RKO (cell line): ENCODE results near the gene CACNB2.

ENCODE experiments used
- DNase-seq: peaks from one replicate; pipeline ENCODE4 v3.0.0-alpha.2; 2016; ENCODE audit warnings: low spot score

CACNB2 gene

DNA sequence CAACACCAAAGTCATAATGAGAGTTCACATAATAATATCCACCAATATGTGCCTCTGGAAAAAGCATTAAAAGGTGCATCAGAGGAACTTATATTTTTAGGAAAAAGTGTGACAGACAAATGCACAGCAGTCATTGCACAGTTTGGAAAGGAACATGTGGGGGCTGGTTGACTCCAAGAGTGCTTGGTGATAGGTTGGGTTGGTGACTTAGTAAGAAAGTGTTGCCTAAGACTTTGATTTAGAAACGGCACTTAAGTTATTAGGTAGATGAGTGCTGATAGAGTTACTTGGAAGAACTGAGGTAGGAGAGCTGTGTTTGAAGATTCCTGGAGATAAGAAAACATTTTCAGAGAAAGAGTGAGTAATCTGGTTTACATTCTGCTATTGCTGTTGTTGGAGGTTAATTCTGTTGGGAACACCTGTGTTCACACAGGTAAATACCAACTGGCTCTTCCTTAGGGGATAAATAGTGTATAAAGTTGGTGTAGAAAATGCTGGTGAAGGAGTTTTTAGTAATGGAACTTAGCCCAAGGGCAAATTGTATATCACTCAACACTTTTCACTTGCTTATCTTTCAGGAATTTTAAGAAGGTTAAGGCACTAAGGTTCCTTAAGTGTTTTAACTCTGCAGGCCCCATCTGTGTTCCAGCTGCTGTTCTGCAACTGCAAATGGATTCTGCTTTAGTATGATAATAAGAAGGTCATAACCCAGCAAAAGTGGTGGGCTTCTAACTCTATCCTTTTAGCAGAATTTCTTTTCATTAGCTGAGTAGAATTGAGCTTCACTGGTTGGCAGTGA, 315.1 kb downstream of the CACNB2 start:
- DNase-seq = no peak

DNA sequence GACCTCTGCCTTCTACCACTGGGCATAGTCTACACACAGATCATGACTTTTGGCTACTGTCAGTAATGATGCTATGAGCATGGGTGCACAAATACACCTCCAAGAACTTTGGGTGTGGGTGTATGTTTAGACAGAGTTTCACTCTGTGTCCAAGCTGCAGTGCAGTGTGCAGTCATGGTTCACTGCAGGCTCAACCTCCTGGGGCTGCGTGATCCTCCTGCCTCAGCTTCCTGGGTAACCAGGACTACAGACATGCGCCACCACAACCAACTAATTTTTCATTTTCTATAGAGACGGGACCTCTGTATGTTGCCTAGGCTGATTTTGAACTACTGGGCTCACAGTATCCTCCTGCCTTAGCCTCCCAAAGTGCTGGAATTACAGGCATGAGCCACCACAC, 316.8 kb downstream of the CACNB2 start:
- no peak for DNase-seq

DNA sequence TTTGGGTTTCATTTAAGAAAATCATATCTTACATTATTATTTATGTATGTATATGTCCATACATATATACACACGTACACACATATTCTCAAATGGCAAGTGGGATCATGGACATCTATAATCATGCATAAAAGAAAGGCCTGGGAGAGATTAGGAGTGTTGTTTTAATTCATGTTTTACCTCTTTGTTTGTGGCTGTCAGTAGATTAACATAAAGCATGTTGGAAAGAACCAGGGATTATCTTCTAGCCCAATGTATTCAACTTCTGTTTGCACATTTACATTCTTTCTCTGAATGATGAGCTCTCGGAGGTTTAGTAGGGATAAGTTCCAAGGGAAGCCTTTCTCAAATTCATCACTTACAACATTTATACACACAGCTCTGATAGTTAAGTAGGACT, 319.8 kb downstream of the CACNB2 start:
- DNase-seq = no peak

DNA sequence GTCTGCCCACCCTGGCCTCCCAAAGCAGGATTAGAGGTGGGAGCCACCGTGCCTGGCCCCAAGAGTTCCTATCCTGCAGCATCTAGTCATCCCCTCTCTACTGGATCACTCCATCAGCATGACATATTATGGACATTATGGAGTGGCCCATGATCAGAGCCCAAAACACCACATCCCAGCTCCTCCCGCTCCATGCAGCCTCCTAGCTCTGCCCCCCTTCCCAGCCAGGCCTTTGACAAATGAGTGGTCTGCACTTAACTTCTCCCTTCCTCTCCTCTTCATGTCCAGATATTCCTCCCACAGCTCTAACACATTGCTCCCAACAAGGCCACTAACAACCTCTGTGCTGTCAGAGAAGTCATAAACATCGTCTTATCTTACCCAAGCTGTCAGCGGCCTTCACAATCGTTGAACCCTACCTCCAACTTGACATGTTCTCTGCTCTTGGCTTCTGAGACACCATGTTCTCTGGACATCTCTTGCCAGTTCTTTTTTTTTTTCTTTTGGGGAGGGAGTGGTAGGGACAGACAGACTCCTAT, 323.5 kb downstream of the CACNB2 start:
- no peak for DNase-seq

DNA sequence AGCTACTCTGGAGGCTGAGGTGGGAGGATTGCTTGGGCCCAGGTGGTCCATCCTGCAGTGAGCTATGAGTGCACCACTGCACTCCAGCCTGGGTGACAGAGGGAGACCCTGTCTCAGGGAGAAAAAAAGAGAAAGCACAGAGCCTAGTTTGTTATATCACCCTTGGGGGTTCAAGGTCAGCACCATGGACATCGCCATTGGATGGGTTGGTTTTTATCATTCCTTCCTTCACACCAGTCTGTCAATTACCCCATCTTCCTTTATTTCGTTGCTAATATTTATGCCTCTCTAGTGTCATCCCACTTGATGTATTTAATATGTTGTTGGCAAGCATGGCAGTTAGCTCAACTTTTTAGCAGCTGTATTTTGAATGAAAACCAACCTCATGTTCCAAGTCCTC, 328.9 kb downstream of the CACNB2 start:
- no peak for DNase-seq

DNA sequence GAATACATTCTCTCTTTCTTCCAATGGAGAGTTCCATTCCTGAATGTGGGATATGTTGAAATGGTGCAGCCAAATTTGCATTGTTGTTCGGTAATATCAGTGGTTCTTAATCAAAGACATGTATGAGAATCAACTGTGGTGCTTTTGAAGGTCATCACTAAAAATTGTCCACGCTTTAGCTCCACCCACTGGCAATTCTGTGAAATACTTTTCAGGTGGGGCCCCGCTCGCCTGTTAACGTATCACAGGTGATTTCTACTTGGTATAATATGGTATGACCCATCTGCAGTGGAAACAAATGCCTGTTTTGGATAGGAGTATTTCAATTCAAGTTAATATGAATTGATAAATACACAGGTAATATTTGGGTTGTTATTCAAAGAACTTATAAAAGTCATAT, 332.8 kb downstream of the CACNB2 start:
- DNase-seq = no peak

DNA sequence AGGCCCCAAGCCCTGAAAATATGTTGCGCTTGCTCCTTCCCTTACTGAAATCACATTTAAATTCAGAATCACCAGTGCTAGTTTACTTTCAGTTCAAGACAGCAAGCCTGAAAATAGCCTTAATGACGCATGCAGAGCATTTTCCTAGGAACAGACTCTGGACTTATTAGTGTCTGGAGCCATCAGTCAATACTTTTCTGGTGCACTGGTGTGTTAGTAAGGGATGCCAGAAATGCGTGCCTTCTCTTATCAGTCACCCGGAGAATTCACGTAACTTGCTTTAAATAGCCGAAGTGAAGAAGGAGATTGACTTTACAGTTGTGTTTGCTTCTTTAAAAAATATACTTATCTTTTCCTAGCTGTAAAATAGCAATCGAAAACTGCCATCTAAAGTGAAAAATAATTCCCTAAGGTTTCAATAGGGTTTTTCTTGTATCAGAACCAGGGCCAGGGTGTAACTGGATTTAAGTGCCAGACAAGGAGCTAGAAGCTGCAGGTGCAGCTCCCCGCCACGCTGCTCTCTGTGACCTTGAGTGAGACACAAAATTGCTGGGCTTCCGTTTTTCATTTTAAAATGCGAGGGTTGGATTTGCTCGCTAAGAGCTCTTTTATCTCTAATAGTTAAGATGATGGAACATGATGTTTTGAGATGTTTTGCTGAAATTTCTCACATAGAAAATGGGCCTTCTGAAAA, 333.3 kb downstream of the CACNB2 start:
- no peak for DNase-seq

DNA sequence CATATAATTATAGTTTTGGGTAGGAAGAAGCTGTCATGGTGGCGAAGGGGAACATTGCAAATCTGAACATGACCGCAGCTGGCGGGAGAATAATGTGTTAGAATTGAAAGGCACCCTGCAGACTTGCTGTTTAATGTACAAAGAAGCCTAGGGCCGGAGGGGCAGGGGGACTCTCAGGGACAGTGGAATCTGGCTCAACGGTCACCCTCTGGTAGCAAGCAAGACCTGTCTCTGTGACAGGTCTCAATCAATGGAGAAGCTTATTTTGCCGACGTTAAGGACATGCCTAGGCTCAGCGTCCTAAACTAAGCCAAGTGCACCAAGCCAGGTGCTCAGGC, 333.9 kb downstream of the CACNB2 start:
- no peak for DNase-seq

DNA sequence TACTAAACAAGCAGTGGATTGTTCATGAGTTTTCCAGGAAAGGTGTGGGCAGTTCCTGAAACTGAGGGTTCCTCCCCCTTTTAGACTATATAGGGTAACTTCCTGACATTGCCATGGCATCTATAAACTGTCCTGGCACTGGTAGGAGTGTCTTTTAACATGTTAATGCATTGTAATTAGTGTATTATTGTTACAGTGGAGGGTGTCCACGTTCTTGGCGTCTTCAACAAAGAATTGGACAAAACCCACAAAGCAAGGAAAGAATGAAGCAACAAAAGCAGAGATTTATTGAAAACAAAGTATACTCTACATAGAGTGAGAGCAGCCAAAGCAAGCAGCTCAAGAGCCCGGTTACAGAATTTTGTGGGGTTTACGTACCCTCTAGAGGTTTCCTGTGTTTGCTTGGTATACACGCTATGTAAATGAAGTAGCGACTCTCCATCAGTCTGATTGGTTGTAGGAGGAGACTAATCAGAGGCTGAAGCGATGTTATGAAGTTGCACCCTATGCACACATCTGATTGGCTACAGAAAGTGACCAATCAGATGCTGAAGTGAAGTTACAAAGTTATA, 335.9 kb downstream of the CACNB2 start:
- DNase-seq = no peak

DNA sequence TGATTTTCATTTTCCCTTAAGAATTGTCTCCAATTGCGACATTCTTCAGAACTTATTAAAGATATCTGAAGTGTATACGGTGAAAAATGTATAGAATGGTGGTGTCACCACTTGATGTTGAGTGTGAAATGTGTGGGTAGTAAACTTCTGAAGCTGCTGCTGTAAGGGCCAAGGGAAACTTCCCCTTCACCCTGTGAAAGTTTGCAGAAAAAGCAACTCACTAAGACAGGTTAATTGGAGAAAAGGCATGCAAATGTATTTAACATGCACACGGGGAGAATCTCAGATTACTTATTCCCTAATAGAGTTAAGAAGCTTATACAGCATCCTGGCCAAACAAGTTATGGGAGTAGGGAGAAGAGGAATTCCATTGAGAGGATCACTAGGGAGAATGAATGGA, 338.1 kb downstream of the CACNB2 start:
- DNase-seq = no peak

DNA sequence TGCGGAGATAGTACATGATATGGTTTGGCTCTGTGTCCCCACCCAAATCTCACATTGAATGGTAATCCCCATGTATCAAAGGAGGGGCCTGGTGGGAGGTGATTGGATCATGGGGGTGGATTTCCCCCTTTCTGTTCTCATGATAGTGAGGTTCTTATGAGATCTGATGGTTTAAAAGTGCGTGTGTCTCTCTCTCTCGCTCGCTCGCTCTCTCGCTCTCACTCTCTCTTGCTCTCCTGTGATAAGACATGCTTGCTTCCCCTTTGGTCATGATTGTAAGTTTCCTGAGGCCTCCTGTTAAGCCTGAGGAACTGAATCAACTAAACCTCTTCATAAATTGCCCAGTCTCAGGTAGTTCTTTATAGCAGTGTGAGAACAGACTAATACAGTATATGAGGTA, 339.3 kb downstream of the CACNB2 start:
- no peak for DNase-seq

DNA sequence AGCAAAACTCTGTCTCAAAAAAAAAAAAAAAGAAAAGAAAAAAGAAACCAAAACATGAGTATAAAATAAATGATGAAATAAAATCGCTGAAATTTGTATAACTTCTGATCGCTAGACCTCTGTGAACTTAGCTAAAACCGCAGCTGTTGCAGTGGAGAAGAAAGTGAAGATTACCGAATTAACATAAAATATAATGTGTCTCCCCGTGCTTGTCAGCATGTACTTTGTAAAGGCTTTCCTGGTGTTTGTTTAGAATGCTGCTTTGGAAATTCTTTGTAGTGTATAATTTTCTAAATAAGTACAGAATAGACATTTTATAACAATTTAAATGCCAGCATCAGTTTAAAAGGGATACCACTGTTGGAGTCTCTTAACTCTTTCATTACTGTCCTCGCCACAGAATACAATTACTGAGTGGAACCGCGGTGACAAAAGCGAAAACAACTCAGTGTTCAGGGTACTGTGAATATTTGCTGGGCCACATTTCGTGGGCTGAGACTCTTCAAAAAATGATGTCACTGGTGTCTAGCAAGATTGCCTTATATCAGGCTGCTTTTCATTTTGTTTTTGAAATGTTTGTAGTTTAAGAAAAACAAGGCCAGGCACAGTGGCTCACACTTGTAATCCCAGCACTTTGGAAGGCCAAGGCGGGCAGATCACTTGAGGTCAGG, 343.4 kb downstream of the CACNB2 start:
- DNase-seq = no peak

DNA sequence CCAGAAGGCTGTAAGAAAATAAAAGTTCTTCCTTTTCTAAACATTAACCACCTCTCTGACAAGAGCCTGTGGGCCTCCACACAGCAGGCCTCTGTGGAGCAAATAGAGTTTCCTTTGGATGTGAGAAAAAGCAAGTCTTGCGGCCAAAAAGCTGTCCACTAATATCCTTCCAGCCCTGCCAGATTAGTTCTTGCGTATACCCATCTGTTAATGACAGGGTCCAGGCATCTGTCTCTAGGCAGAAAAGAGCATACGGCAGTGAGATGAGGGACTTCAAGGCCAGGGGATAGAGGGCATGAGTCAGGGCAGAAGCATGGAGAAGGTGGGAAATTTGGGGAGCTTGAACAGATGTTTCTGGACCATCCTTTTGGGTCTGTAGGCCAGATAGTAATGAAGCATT, 346.2 kb downstream of the CACNB2 start:
- no peak for DNase-seq

DNA sequence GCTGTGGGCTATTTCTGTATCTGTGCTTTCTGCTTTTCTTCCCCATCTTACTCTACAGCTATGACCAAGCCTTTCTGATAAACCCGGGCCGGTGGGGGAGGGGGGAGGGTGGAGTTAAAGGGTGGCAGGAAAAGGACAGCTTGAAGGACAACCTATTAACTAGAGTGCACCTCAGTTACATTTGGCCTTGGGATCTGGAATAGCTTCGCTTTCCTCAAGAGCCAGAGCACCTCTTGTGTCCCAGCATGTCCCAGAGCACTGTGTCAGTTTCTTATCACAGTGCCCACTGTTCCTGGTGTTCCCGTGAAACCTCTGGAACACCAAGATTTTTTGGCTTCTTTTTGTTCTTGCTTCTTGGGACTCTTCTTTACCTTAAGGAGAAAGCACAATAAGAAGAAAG, 350.5 kb downstream of the CACNB2 start:
- DNase-seq = no peak

DNA sequence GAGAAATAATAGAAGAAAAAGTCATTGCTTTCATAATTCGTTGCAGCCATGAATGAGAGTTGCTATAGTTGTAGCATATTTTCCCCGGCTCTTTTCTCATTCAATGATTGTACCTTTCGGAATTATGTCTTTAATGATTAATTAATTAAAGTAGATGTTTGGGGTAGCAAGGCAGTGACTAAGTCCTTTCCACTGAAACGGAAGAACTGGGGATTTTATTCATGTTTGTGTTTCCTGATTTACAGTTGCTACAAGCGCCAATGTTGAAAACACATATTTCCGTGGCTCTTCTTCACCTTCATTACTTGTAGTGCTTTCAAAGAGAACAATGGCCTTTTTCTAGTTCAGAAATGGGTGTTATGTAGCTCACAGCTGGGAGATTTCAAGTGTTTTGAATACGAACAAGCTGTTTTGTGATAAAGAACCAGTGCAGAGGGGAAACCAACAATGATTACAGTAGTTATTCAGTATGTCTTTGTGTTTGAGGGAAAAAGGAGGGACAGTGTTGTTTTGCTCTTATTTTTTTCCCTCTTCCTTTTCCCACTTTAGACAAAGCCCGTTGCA, 357.7 kb downstream of the CACNB2 start:
- no peak for DNase-seq

DNA sequence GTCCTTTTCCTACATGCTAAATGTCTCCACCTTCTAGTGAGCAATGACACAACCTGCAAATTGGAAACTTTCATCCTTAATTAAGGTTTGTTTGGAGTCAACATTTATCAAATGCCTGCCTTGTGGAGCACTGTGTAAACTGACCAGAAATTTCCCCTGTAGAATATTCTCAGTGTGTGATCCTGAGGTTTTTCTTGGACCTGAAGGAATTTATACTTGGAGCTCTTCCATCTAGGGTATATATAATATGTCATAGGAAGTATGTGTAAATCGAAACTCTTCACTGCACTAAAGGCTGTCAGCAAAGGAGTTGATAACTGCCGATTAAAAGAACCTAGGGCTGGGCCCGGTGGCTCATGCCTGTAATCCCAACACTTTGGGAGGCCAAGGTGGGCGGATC, 358.8 kb downstream of the CACNB2 start:
- no peak for DNase-seq

DNA sequence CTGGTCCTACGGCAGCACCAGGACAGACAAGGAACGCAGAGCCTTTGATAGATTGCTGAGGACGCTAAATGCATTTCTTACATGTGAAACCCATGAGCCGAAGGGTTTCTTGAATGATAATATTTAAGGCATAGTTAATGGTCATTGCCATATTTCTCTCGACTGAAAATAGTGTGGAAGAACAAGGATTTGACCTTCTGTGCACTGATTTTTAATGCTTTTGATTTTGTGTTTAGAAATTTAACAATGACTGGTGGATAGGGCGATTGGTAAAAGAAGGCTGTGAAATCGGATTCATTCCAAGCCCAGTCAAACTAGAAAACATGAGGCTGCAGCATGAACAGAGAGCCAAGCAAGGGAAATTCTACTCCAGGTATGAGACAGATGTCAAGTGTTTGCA, 360.4 kb downstream of the CACNB2 start:
- DNase-seq = no peak

DNA sequence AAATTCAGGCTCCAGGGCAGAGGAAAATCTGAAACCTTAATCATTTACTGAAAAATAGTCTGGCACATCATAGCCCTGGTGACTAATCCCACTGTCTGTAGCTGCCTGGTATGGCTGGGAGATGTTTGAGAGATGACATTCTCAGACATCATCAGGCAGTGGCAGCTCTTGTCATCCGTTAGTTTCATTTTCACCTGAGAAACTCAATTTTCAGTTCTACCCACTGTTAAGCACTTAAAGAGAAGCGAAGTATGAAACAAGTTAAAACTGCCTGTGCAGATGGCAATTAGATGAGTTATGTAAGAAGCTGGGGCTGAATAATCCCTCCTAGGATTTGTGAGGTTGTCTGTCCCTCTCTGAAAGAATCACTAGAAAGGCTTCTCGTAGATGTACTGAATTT, 361.0 kb downstream of the CACNB2 start:
- peak; percentile 69 for DNase-seq

DNA sequence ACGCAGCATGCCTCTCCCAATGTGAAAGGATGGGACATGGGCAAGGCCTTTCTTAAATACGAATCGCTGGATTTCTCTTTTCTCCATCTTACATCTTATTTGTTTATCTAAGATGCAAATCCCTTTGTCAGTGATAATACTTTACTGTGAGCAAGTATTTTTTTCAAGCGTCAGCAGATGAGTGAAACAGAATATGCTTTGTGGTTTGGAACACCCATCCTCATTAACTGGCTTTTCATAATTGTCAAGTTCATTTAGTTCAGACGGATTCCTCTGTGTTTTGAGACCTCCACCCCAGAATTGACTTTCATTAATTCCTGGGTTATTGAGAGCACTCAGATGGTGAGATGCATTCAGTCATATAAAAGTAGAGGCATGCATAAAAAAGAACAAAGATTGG, 361.4 kb downstream of the CACNB2 start:
- DNase-seq = no peak

DNA sequence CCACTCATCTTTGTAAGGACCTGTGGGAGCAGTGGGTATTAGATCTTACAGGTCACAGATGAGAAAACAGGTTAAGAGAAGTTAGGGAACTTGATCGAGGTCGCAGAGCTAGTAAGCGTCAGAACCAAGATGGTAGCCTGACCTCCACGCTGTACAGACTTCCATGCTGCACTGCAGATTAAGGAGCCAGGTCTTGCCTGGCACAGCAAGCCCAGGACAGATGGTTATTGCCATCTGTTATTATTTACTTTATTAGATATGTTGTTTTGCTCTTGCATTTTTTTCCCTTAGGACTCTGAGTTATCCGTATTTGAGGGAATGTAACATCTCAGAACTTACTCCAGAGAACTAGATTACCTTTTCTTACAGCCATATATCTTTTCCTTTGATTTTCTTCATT, 363.9 kb downstream of the CACNB2 start:
- DNase-seq = no peak

DNA sequence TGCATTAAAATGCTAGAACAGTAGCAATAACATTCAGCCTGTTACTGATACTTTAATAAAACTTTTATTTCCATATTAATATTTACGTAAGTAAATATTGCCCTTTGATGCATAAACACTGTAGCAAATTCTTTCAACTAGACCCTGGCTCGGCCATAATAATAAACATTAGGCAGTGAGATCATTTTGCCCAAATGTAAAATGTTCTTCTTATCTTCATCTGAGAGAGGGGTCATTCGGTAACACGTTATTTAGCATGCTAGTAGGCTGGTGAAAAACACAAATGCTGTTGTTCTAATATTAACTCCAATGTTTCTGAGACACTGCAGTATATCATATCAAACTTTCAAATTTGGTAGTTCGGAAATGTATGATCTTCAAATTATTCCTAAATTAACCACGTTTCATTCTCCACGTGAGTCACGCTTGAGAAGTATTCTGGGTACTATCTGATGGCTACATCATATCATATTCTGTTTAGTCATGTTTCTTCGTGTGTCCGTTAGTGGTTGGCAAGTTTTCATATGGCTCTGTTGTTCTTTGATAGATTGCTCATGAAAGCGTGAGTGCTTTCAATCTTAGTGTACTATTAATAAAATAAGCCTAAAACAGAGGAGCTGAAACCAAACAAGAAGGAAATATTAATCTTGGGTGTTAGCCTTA, 365.4 kb downstream of the CACNB2 start:
- DNase-seq = no peak

DNA sequence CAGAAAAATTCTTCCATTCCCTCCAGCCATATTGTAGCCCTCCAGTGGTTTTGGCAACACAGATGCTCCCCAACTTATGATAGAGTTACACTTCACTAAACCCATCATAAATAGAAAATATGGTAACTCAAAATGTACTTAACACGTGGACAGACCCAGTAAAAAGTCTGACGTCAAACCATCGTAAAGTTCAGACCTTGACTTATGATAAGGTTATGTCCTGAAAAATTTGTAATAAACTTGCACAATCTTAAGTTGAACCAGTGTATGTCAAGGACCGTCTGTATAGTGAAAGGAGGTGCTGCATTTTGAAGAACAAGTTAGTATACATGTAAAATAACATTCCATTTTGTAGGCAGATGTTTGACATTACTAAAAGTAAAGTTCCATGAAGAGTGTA, 368.4 kb downstream of the CACNB2 start:
- no peak for DNase-seq
